ENCODE data around the gene ELF1.
"Not testable (repeated sequence)": the region's sequence is repeated elsewhere in the genome, so short reads cannot be mapped to it uniquely, and the experiment has no call there.

Gene ELF1

GRCh38 chr13:40916207-40916998 is 102.7 kb downstream of the ELF1 start:
- WGBS = 31% methylated on average over 6 of the region's 6 CpGs
- no peak overlapping the region for H4K8ac ChIP-seq (ENCODE audit: low read length)

GRCh38 chr13:40914863-40915262 is 104.3 kb downstream of the ELF1 start:
- not testable (repeated sequence) for H3K4me3 ChIP-seq (ENCODE audit: insufficient read depth in 1 of 2, low read depth in 1 of 2, low read length in 2 of 2); H2AFZ ChIP-seq (ENCODE audit: low read depth, low read length); H3K9ac ChIP-seq (ENCODE audit: low read length); H3K36me3 ChIP-seq (ENCODE audit: control insufficient read depth in 1 of 2, insufficient read depth in 2 of 2, low read depth in 1 of 2, low read length in 2 of 2); H3K14ac ChIP-seq (ENCODE audit: low read length in 2 of 2); H2AK5ac ChIP-seq (ENCODE audit: low read length, severe bottlenecking); H2BK15ac ChIP-seq (ENCODE audit: low read depth, poor library complexity, severe bottlenecking); H2BK120ac ChIP-seq (ENCODE audit: low read depth, low read length); H4K8ac ChIP-seq (ENCODE audit: low read length); H3K23ac ChIP-seq (ENCODE audit: low read length in 2 of 2); H3K9me3 ChIP-seq (ENCODE audit: control insufficient read depth, low read length); DNase-seq; H3K4me2 ChIP-seq (ENCODE audit: low read length, poor library complexity, severe bottlenecking); H3K4ac ChIP-seq (ENCODE audit: low read depth in 1 of 2, low read length in 2 of 2); H3K27ac ChIP-seq (ENCODE audit: low read length, poor library complexity, severe bottlenecking); H2BK5ac ChIP-seq (ENCODE audit: low read depth, low read length, poor library complexity, severe bottlenecking); H3K27me3 ChIP-seq (ENCODE audit: control insufficient read depth in 1 of 2, insufficient read depth in 1 of 2, low read length in 2 of 2); H4K91ac ChIP-seq (ENCODE audit: low read length); H3K79me1 ChIP-seq (replicated peaks; ENCODE audit: low read length, poor library complexity, severe bottlenecking); H2BK12ac ChIP-seq (ENCODE audit: low read length in 2 of 2); H3K18ac ChIP-seq (ENCODE audit: low read depth in 1 of 2, low read length in 2 of 2); H3K4me1 ChIP-seq (ENCODE audit: control insufficient read depth, insufficient read depth, low read depth, low read length)

More at GRCh38 chr13:40916207-40916998, 102.7 kb downstream of the ELF1 start:
- DNase-seq = peak; percentile 59
- H3K14ac ChIP-seq (ENCODE audit: low read length in 2 of 2) = no peak overlapping the region
- no peaks in the 10 kb centered on the region for H3K36me3 ChIP-seq (ENCODE audit: control insufficient read depth in 1 of 2, insufficient read depth in 2 of 2, low read depth in 1 of 2, low read length in 2 of 2)
- no peak overlapping the region for H3K4me3 ChIP-seq (ENCODE audit: insufficient read depth in 1 of 2, low read depth in 1 of 2, low read length in 2 of 2)
- H3K4me1 ChIP-seq (ENCODE audit: control insufficient read depth, insufficient read depth, low read depth, low read length) = peaks cover 2% of the 10 kb centered on the region
- no peak overlapping the region for H2BK5ac ChIP-seq (ENCODE audit: low read depth, low read length, poor library complexity, severe bottlenecking)
- no peaks in the 10 kb centered on the region for H3K9me3 ChIP-seq (ENCODE audit: control insufficient read depth, low read length)
- H3K4ac ChIP-seq (ENCODE audit: low read depth in 1 of 2, low read length in 2 of 2) = no peak overlapping the region
- H3K23ac ChIP-seq (ENCODE audit: low read length in 2 of 2) = no peak overlapping the region
- no peak overlapping the region for H3K18ac ChIP-seq (ENCODE audit: low read depth in 1 of 2, low read length in 2 of 2)
- H3K27me3 ChIP-seq (ENCODE audit: control insufficient read depth in 1 of 2, insufficient read depth in 1 of 2, low read length in 2 of 2) = no peaks in the 10 kb centered on the region
- H2BK12ac ChIP-seq (ENCODE audit: low read length in 2 of 2) = peak overlapping the region in 1 of 2 experiments; percentile 63
- H3K9ac ChIP-seq (ENCODE audit: low read length) = no peak overlapping the region
- H2BK120ac ChIP-seq (ENCODE audit: low read depth, low read length) = no peak overlapping the region
- H2AK5ac ChIP-seq (ENCODE audit: low read length, severe bottlenecking) = no peak overlapping the region
- peaks cover 10% of the 10 kb centered on the region for H3K79me1 ChIP-seq (replicated peaks; ENCODE audit: low read length, poor library complexity, severe bottlenecking)
- no peak overlapping the region for H2AFZ ChIP-seq (ENCODE audit: low read depth, low read length)
- H3K27ac ChIP-seq (ENCODE audit: low read length, poor library complexity, severe bottlenecking) = no peak overlapping the region
- no peak overlapping the region for H4K91ac ChIP-seq (ENCODE audit: low read length)
- no peak overlapping the region for H3K4me2 ChIP-seq (ENCODE audit: low read length, poor library complexity, severe bottlenecking)
- H2BK15ac ChIP-seq (ENCODE audit: low read depth, poor library complexity, severe bottlenecking) = no peak overlapping the region

GRCh38 chr13:40911341-40911740 is 107.8 kb downstream of the ELF1 start:
- Histone ChIP-seq H4K8ac (ENCODE audit: low read length) (no peak overlapping the region), H3K4me1 (ENCODE audit: control insufficient read depth, insufficient read depth, low read depth, low read length) (peaks cover 3% of the 10 kb centered on the region), H2AK5ac (ENCODE audit: low read length, severe bottlenecking) (no peak overlapping the region), H3K4me2 (ENCODE audit: low read length, poor library complexity, severe bottlenecking) (no peak overlapping the region), H2BK12ac (ENCODE audit: low read length in 2 of 2) (no peak overlapping the region), H2BK120ac (ENCODE audit: low read depth, low read length) (no peak overlapping the region), H4K91ac (ENCODE audit: low read length) (no peak overlapping the region), H3K4ac (ENCODE audit: low read depth in 1 of 2, low read length in 2 of 2) (no peak overlapping the region), H3K14ac (ENCODE audit: low read length in 2 of 2) (no peak overlapping the region), H3K23ac (ENCODE audit: low read length in 2 of 2) (no peak overlapping the region), H3K4me3 (ENCODE audit: insufficient read depth in 1 of 2, low read depth in 1 of 2, low read length in 2 of 2) (no peak overlapping the region), H3K27me3 (ENCODE audit: control insufficient read depth in 1 of 2, insufficient read depth in 1 of 2, low read length in 2 of 2) (no peaks in the 10 kb centered on the region), H3K79me1 (replicated peaks; ENCODE audit: low read length, poor library complexity, severe bottlenecking) (peaks cover 3% of the 10 kb centered on the region), H2AFZ (ENCODE audit: low read depth, low read length) (no peak overlapping the region), H3K9ac (ENCODE audit: low read length) (no peak overlapping the region), H2BK15ac (ENCODE audit: low read depth, poor library complexity, severe bottlenecking) (no peak overlapping the region), H3K27ac (ENCODE audit: low read length, poor library complexity, severe bottlenecking) (no peak overlapping the region), H2BK5ac (ENCODE audit: low read depth, low read length, poor library complexity, severe bottlenecking) (no peak overlapping the region), H3K36me3 (ENCODE audit: control insufficient read depth in 1 of 2, insufficient read depth in 2 of 2, low read depth in 1 of 2, low read length in 2 of 2) (no peaks in the 10 kb centered on the region), H3K18ac (ENCODE audit: low read depth in 1 of 2, low read length in 2 of 2) (no peak overlapping the region), H3K9me3 (ENCODE audit: control insufficient read depth, low read length) (no peaks in the 10 kb centered on the region)
- no peak for DNase-seq

- Histone ChIP-seq H3K4me2 (ENCODE audit: low read length, poor library complexity, severe bottlenecking) (no peak overlapping the region), H2BK15ac (ENCODE audit: low read depth, poor library complexity, severe bottlenecking) (no peak overlapping the region), H3K4me1 (ENCODE audit: control insufficient read depth, insufficient read depth, low read depth, low read length) (peaks cover 3% of the 10 kb centered on the region), H2BK120ac (ENCODE audit: low read depth, low read length) (no peak overlapping the region), H2BK5ac (ENCODE audit: low read depth, low read length, poor library complexity, severe bottlenecking) (no peak overlapping the region), H3K9me3 (ENCODE audit: control insufficient read depth, low read length) (no peaks in the 10 kb centered on the region), H2AFZ (ENCODE audit: low read depth, low read length) (no peak overlapping the region), H4K8ac (ENCODE audit: low read length) (no peak overlapping the region), H3K14ac (ENCODE audit: low read length in 2 of 2) (no peak overlapping the region), H3K9ac (ENCODE audit: low read length) (no peak overlapping the region), H3K36me3 (ENCODE audit: control insufficient read depth in 1 of 2, insufficient read depth in 2 of 2, low read depth in 1 of 2, low read length in 2 of 2) (no peaks in the 10 kb centered on the region), H3K4ac (ENCODE audit: low read depth in 1 of 2, low read length in 2 of 2) (no peak overlapping the region), H3K18ac (ENCODE audit: low read depth in 1 of 2, low read length in 2 of 2) (no peak overlapping the region), H3K79me1 (replicated peaks; ENCODE audit: low read length, poor library complexity, severe bottlenecking) (peaks cover 3% of the 10 kb centered on the region), H2BK12ac (ENCODE audit: low read length in 2 of 2) (no peak overlapping the region), H3K27me3 (ENCODE audit: control insufficient read depth in 1 of 2, insufficient read depth in 1 of 2, low read length in 2 of 2) (no peaks in the 10 kb centered on the region), H3K27ac (ENCODE audit: low read length, poor library complexity, severe bottlenecking) (no peak overlapping the region), H2AK5ac (ENCODE audit: low read length, severe bottlenecking) (no peak overlapping the region), H3K4me3 (ENCODE audit: insufficient read depth in 1 of 2, low read depth in 1 of 2, low read length in 2 of 2) (no peak overlapping the region), H4K91ac (ENCODE audit: low read length) (no peak overlapping the region), H3K23ac (ENCODE audit: low read length in 2 of 2) (no peak overlapping the region)
- WGBS = 96% methylated on average over 2 of the region's 2 CpGs
- no peak for DNase-seq
Observed at GRCh38 chr13:40910324-40911050, 108.6 kb downstream of the ELF1 start.
